ENCODE data around the gene CCDC137.

- no peak for TF ChIP-seq CTCF (IDR thresholded peaks at IDR 0.05)
- no peak for TF ChIP-seq POLR2AphosphoS5 (IDR thresholded peaks at IDR 0.05)
- no peak for TF ChIP-seq POLR2A (IDR thresholded peaks at IDR 0.05)
Measured at GRCh38 chr17:81647640-81648012, 18.9 kb upstream of the CCDC137 start.

All from prostate gland (tissue), 2 donors.